GM13977 (cell line): ENCODE data around the gene AAGAB.

Source experiments
- DNase-seq: peaks from one replicate; pipeline ENCODE4 v3.0.0; 2012; ENCODE audit warnings: low spot score
- in situ Hi-C: fragments of 300-500 bp; cut with MboI; formaldehyde crosslinking; loops from one replicate; pipeline ENCODE4 v1.12.0; 2022; ENCODE audit warnings: low sequenced_read_pairs, low pct_unique_long_range_greater_than_20kb, mixed read lengths, inconsistent platforms; ENCODE audit not compliant: unreplicated experiment
- TF ChIP-seq, protein P1 (sequence below): IDR thresholded peaks from 2 replicates; pipeline ENCODE4 v1.5.1; 2012; ENCODE audit warnings: mild to moderate bottlenecking, control low read depth; ENCODE audit not compliant: insufficient read depth; ENCODE audit errors: extremely low read depth, missing control alignments

Gene AAGAB

DNA sequence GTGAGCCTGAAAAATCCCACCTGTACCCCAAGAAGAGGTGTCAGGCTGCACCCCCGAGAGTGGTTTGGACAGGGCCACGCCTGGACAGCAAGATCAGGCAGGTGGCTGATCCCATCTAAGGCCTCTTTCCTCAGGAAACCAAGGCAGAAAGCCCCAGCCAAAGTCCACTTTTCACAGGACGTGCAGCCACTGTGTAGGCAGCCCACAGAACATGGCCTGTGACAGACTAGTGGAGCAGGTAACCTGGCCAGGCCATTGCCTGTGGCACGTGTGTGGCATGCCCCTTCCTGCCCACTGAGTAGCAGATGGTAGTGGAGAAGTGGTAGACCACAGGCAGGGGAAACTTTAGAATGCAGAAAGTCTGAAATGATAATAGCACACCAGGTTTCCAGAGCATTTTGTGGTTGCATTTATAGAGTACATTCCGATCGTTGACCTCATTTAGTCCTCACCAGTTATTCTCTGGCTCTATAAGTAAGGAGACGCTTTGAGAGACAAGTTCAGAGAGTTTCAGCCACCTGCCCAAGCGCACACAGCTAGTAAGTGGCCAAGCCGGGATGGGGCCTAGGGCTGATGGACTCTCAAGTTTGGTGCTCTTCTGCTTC lies 68.7 kb downstream of the AAGAB start:
- TF ChIP-seq, protein P1, sequence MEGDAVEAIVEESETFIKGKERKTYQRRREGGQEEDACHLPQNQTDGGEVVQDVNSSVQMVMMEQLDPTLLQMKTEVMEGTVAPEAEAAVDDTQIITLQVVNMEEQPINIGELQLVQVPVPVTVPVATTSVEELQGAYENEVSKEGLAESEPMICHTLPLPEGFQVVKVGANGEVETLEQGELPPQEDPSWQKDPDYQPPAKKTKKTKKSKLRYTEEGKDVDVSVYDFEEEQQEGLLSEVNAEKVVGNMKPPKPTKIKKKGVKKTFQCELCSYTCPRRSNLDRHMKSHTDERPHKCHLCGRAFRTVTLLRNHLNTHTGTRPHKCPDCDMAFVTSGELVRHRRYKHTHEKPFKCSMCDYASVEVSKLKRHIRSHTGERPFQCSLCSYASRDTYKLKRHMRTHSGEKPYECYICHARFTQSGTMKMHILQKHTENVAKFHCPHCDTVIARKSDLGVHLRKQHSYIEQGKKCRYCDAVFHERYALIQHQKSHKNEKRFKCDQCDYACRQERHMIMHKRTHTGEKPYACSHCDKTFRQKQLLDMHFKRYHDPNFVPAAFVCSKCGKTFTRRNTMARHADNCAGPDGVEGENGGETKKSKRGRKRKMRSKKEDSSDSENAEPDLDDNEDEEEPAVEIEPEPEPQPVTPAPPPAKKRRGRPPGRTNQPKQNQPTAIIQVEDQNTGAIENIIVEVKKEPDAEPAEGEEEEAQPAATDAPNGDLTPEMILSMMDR = no peak
- in situ Hi-C loops = no loop called here

DNA sequence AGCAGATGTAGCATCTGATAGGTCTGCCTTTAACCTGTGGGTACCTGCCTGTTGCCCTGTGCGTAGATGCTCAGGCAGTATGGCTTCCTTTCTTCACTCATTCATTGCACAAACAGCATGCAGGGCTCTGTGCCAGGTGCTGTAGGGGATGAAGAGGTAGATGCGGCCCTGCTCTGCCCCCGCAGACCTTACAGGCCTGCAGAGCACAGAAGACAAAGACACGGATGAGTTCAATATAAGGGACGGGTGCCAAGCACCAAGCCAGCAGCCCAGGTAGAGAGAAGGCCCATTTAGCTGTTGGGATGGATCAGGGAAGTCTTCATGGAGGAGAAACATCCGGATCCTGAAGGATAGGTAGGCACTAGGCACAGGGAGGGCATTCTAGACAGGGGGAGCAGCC lies 69.4 kb downstream of the AAGAB start:
- TF ChIP-seq, protein P1 = no peak
- no peak for DNase-seq
- in situ Hi-C loops = no loop called here

More for the DNA sequence above, 68.7 kb downstream of the AAGAB start:
- DNase-seq = no peak

DNA sequence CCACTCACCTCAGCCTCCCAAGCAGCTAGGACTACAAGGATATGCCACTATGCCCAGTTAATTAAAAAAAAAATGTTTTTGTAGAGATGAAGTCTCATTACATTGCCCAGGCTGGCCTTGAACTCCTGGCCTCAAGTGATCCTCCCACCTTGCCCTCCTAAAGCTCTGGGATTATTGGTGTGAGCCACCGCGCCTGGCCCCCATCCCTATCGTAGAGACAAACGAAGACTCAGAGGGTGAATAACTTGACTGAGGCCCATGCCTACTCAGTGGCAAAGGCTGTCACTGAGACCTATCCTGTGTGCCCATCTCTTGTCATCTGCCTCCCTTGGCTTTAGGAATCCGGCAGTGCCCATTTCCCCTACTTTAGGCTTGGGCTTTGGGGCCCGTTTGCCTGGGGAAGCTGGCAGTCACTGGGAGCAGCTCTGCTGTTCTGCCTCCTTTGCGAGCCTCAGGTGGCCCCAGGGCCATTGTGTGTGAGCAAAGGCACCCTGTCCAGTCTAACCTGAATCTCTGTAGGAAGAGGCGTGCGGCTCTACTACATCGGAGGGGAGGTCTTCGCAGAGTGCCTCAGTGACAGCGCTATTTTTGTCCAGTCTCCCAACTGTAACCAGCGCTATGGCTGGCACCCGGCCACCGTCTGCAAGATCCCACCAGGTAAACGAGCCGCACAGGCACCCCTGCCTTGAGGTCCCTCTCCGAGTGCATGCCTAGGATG lies 70.1 kb downstream of the AAGAB start:
- in situ Hi-C loops = no loop called here
- no peak for DNase-seq
- TF ChIP-seq, protein P1 = no peak

DNA sequence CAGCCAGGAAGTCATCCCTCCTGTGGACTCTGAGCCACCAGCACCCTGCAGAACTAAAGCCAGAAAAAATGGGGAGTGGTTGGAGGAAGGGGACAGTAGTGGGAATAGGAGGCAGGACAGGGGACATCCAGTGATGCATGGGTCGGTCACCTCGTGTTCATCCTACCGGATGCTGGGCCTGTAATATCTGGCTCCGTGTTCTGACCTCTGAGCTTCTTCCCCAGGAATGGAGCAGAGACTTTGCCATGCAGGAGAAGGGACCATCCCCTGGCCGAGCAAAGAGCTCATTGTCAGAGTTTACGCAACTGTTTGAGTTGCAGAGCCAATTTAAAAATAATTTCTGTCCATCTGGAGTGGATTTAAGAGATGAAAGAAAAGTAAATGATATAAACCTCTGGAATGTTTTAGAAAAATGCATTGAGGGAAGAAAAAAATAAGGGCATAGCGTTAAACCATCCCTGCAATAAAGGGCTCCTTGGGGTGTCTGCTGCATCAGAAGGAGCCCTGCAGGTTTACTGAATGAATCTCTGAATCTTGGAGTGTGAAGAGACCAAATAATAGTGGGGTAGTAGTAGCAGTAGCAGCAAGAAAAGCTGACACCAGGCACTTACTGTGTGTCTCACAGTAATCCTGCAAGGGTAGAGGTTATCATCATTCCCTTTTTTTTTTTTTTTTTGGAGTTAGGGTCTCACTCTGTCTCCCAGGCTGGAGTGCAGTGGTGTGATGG lies 70.9 kb downstream of the AAGAB start:
- TF ChIP-seq, protein P1 = no peak
- in situ Hi-C loops = no loop called here
- no peak for DNase-seq

DNA sequence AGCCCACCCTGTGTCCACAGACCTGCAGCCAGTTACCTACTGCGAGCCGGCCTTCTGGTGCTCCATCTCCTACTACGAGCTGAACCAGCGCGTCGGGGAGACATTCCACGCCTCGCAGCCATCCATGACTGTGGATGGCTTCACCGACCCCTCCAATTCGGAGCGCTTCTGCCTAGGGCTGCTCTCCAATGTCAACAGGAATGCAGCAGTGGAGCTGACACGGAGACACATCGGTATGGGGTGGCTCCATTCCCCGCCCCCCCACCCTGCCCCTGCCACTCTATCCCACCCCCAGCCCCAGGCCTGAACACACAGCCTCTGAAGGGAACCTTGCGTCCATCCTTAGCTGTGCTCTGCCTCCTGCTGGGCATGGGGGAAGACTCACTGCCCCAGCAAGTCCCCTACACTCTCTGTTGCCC lies 73.2 kb downstream of the AAGAB start:
- no peak for DNase-seq
- TF ChIP-seq, protein P1 = peak; percentile 21
- in situ Hi-C loops = no loop called here

DNA sequence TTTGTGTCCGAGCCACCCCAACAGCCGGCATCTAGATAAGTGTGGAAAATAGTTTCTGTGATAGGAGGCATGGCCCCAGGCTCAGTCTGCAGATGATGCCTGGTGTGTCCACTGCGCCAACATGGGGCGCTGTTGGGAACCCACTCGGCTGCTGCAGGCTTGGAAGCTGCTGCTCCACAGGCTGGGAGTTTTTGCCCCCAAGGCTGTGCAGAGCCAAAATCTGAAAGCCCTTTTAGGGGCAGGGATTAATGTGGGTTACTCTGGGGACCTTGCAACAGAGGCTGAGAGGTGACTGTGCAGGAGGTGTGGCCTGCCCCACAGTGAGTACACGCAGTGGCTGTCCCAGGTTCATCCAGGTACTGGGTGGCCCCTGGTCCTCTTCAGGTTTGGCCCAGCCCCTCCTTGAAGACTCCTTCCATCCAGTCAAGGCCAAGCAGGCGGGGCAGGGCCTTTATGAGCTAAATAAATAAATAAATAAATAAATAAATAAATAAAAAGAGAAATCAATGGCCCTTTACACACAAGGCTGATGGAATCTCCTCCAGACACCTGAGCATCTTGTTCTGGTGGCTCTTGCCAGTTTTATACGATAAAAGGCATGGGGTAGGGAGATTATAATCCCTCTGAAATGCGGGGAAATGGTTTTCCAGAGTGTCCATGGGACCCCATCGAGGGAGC lies 73.8 kb downstream of the AAGAB start:
- TF ChIP-seq, protein P1 = no peak
- no peak for DNase-seq
- in situ Hi-C loops = no loop called here
